Daoy (cell line): ENCODE data around the gene DTWD2. TPM values are rescaled to one million over a fixed set of nuclear protein-coding genes. Genes with fewer than 3 reads are reported as not detected.
A peak's percentile ranks its signal among the peaks of the same experiment; 100 is the strongest.
"Not testable (repeated sequence)": the region's sequence is repeated elsewhere in the genome, so short reads cannot be mapped to it uniquely, and the experiment has no call there.

ENCODE experiments used
- DNase-seq: peaks from one replicate; pipeline ENCODE4 v3.0.0-alpha.2; 2015; ENCODE audit warnings: low read depth
- total RNA-seq: library from RNA; depleted of rRNA; stranded (reverse); fragments of >200 nt; shearing (Covaris generic); gene quantifications from 2 replicates; pipeline ENCODE4 v1.2.3, GENCODE V29; 2014; rRNA removed

Gene DTWD2
- total RNA-seq: 10.7 and 12.0 TPM in 2 replicates

GRCh38 chr5:118987988-118988865, at the start of gene DTWD2:
Gene DTWD2, minus strand, starts transcription at chr5:118988547. Its CDS starts 36 bp downstream, at chr5:118988511.
- peak; percentile 99 for DNase-seq

GRCh38 chr5:119037496-119038215, 49.3 kb upstream of the DTWD2 start:
- no peak for DNase-seq

GRCh38 chr5:119036101-119036762, 47.9 kb upstream of the DTWD2 start:
- peak; percentile 63 for DNase-seq

- DNase-seq: no peak
Measured at GRCh38 chr5:119033135-119033534, 44.8 kb upstream of the DTWD2 start.

- DNase-seq: no peak
Measured at GRCh38 chr5:119032656-119033055, 44.3 kb upstream of the DTWD2 start.

GRCh38 chr5:119031905-119032304, 43.6 kb upstream of the DTWD2 start:
- peak; percentile 71 for DNase-seq

- DNase-seq: no peak
Measured at GRCh38 chr5:119031011-119031886, 42.9 kb upstream of the DTWD2 start.

GRCh38 chr5:119028575-119028974, 40.2 kb upstream of the DTWD2 start:
- no peak for DNase-seq

GRCh38 chr5:119022773-119023172, 34.4 kb upstream of the DTWD2 start:
- DNase-seq: no peak

- DNase-seq: peak; percentile 9
Measured at GRCh38 chr5:119022017-119022745, 33.8 kb upstream of the DTWD2 start.

- DNase-seq: no peak
Measured at GRCh38 chr5:119021149-119021732, 32.9 kb upstream of the DTWD2 start.

- no peak for DNase-seq
Measured at GRCh38 chr5:119019949-119020348, 31.6 kb upstream of the DTWD2 start.

- no peak for DNase-seq
Measured at GRCh38 chr5:119019501-119019900, 31.2 kb upstream of the DTWD2 start.

- no peak for DNase-seq
Measured at GRCh38 chr5:119017994-119018393, 29.6 kb upstream of the DTWD2 start.

- no peak for DNase-seq
Measured at GRCh38 chr5:119016125-119016774, 27.9 kb upstream of the DTWD2 start.

GRCh38 chr5:119011186-119011585, 22.8 kb upstream of the DTWD2 start:
- no peak for DNase-seq

GRCh38 chr5:119010206-119010605, 21.9 kb upstream of the DTWD2 start:
- DNase-seq: no peak

GRCh38 chr5:119009131-119009530, 20.8 kb upstream of the DTWD2 start:
- no peak for DNase-seq

- DNase-seq: no peak
Measured at GRCh38 chr5:118999696-119000095, 11.3 kb upstream of the DTWD2 start.

- DNase-seq: not testable (repeated sequence)
Measured at GRCh38 chr5:118998861-118999260, 10.5 kb upstream of the DTWD2 start.
